GM19351 (cell line): Measurements from ENCODE around the gene METTL14.

Source experiments
- ATAC-seq: cut with Tn5 transposase; IDR thresholded peaks from one replicate; pipeline ENCODE4 v1.9.1; 2021; ENCODE audit warnings: mild to moderate bottlenecking, moderate library complexity; ENCODE audit not compliant: unreplicated experiment

Gene METTL14

DNA sequence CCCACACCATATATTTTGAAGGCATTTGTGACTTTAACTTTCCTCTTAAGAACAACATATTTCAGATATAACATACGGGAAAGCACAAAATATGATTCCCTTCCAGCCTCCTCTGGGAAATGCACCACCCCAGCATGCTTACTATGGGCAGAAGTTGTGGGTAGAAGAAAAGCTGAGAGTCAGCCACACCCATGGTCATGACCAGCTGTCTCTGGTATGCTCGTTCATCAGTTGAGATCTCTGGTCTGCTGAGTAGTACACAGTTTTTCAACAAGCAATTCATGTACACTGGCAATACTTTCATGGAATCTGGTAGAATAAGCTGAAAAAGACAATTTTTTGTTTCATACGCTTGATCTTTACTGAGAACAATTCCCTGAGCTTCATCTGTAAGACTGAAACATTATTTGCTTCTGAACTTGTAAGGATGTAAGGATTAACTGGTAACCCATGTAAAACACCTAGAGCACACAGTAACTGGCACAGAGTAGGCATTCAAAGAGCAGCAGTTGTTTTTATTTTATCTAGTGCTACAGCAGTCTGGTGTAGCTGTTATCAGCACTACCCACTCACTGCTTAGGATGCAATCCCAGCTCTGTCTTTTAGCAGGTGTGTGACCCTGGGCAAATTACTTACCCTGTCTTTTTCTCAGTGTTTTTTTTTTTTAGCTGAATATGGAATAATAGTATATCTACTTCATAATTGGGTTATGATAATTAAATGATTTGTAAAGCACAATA is 47.6 kb downstream of the METTL14 start:
- ATAC-seq = no peak

DNA sequence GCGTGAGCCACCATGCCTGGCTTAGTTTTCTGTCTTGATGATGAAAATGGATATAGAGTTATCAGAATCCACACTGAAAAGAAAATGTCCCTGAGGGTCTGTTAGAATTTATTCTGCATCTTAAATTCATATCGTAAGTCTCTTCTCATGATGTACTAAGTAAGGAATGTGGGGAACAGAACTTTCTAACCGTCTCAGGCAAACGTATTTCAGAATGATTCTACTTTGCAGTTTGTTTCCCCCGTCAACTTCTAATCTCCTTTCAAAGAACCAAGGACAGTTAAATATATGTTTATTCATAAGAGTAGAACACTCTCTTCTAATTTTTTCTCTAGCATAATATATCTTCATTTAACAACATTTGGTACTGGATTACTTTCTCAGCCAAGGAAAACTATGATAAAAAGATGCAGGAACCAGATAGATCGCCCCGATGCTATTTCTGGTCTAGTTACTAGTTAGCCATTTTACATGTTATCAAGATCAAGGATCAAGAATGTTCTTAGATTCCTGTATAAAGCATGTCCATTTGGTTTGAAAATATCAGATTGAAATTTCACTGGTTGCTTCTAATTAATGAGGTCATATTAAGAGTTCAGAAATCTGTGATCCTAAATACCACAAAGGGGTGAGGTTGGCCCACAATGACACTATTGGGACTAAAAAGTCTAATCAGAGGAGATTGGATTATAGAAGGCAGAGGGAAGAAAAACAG is 49.5 kb downstream of the METTL14 start:
- ATAC-seq = no peak

DNA sequence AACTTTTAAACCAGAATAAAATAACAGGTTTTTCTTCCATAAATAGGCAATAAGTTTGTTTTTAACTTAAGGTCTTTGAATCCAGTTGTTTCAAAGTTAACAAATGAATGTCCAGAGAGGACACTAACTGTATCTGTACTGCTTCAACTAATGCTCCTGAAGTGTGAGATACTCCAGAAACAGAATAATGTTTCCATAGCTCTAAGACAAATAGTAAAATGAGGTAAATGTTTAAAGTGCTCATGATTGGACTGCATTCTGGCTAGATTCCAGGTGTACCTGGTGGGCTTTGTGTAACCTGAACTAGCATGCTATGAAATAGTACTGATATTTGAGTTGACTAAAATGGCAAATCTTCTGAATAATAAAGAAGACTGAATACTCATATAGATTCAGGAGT is 51.7 kb downstream of the METTL14 start:
- ATAC-seq = no peak

DNA sequence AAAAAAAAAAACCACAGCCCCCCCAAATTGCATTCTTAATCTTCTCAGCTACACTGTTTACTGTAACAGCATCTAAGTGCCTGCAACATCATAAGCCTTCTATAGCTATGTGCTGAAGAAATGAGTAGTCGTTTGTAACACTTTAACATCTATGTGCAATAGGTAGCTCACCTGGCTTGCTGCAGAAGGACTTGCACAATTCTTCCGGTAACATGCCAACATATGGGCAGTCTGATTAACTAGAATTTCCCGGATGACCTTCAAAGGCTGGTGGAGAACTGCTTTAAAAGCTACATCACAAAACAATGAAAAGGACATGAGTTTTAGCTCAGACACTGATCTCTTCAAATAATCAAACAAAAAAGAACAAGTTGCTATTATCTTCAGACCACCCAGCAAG is 52.9 kb downstream of the METTL14 start:
- ATAC-seq = no peak

DNA sequence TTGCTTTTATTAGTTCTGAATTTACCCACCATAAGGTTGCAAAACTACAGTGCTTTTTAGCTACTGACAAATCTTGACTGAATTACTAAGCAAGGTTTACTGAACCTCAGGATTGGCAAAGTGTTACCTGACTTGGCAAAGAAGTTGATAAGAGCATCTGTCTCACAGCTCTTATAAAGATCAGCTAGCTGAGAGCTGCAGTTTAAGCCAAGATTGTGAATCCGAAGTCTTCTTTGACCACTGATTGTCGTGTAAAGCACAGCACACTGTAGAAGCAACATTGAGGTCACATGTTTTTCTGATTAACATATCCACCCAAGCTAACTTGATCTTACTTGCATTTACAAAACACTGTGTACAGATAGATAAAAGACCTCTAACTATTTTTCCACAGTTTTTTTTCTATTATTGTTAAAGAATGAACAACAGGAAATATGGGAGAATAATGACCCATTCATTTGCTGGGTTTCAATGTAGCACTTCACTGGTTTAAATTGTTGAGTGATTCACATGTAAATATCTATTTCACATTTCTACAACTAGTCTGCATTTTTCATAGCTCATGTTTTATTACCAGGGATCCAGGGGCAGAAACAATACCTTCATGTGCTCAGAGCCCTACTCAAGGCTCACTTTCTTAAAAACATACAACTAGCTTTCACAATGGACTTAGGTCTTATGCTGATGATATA is 54.0 kb downstream of the METTL14 start:
- ATAC-seq = no peak

DNA sequence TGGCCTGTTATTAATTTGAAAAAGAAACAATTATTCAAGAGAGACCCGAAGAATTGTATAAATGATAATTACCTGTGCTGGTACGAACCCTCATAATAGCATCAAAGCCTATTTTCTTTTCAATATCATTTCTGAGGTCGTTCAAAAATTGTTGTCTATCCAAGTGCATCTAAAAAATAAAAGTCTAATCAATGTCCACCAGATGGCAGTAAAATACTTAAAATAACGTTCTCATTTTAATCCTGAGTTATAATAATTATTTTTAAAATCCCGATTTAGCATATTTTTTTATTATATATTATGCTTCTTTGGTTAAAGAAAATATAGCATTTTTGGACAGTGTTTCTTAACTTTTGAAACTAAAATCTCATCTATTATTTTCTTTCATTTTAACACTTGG is 55.7 kb downstream of the METTL14 start:
- ATAC-seq = no peak

DNA sequence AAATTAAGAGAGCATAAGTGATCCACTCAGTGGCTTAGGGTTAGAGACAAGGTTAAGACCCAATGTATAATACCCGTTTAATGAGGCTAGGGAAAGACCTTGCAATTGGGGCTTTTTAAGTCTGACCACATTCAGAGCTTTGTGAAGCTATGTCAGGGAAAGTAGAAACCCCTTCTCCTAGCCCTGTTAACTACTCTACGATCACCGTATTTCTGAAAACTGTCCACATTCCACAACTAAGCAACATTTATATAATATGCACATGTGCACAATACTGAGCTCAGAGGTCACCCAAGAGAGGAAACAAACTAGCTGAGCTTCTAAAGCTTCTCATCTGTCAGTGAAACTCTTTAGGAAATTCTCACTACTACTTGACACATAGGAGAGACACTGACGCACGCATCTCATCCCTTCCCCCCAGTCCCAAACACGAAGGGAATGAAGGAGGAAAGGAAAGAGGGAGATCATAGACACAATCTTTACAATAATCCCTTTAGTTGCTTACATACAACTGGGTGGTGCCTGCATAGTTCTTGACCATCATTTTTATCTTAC is 56.2 kb downstream of the METTL14 start:
- ATAC-seq = no peak

DNA sequence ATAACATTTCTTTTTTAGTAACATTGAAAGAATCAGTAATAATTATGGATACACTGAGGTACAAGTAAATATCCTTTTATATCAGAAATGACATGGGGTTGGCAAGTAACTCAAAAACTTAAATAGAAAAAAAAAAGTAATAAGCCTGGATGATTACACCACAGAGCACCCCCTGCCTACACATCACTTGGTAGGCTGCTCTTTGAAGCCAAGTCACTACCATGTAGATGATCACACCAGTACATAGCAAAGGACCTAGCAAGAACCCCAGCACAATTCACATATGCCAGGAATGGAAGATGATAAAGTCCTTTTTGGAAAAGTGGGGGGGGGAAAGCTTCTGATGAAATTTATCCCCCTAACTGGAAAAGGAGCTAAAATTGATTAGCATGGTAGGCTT is 56.9 kb downstream of the METTL14 start:
- ATAC-seq = no peak

DNA sequence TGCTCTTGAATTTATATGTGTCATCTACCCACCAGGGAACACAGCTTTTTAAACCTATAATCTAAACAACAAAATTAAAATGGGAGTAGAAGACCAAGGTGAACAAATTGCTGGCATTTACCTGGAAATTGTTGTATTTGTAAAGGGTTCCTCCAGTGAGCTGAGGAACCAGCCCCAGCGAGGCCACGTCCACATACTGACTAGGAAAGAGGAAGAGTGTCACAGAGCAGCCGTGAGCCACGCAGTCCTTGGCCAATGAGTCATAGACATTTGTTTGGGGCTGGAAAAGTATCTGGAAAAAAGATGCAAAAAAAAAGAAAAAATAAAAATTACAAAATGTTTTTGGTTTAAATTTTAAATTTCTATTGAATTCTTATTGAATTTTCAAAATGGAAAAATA is 58.7 kb downstream of the METTL14 start:
- no peak for ATAC-seq

DNA sequence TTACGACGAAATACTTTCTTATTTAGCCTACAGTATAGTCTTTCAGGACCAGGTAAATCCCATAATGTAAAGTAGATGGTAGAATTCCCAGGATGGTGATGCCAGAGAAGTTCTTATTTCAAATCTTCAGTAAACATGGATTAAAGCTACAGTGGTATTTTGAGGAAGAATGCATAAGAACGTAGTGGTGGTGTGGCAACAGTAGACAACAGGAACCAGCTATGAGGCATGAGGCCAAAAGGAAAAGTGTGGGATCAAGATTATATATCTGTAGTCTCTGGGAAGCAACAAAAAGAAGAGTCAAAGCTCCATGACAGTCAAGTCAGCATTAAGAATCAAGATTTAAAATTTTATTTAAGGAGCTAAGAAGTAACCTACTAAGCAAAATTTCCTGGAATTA is 60.2 kb downstream of the METTL14 start:
- no peak for ATAC-seq

DNA sequence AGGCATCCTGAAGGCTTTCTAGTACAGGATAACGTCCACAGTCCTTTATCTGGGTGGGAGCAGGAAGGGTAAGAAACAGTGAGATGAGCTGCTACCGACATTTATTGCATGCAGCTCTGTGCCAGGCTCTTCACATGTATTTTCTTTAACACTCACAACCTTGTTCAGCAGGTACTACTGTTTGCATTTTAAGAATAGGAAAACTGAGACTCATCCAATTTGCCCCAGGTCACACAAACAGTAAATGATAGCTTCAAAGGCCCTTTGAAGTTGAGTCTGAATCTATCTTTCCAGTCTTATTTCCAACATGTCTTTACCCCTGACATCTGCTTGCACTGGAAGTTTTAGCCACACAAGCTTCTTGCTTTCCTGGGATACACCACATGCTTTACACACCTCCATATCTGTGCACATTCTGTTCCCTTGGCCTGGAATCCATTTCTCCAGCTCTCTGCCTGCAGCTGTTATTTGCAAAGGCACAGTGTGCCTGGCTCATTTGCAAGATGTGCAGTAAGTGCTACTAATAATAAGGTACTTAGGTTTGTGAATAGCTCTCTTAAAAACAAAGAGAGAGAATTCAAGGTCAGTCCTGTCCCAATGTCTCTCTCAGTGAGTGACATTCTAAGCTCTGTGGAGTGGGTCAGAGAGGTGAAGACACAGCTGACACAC is 61.2 kb downstream of the METTL14 start:
- ATAC-seq = no peak

DNA sequence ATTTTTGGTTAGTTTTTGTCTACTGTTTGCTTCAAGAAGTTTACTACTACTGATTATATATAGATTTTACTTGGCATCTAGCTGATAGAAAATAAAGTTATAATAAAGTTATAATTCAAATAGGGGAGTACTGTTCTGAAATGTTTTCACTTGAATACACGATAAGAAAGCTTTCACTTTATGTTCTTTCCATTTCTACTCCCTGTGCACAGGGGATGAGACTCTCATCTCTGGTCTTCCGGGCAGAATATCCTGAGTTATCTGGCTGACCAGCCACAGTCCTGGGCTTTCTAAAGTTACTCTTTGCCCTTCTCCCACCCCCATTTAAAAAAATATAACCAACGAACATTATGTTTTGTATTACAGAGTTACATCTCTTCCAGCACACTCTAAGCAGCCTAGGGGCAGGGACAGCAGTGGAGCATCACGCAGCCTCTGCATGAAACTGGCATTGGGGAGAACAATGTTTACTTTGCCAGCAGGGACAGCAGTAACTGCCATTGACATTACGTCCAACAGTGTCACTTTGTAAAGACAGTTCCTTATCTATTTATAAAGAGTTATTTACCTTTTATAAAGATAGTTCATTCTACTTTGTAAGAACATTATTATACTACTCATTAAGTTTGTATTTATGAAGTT is 64.3 kb downstream of the METTL14 start:
- ATAC-seq = no peak

DNA sequence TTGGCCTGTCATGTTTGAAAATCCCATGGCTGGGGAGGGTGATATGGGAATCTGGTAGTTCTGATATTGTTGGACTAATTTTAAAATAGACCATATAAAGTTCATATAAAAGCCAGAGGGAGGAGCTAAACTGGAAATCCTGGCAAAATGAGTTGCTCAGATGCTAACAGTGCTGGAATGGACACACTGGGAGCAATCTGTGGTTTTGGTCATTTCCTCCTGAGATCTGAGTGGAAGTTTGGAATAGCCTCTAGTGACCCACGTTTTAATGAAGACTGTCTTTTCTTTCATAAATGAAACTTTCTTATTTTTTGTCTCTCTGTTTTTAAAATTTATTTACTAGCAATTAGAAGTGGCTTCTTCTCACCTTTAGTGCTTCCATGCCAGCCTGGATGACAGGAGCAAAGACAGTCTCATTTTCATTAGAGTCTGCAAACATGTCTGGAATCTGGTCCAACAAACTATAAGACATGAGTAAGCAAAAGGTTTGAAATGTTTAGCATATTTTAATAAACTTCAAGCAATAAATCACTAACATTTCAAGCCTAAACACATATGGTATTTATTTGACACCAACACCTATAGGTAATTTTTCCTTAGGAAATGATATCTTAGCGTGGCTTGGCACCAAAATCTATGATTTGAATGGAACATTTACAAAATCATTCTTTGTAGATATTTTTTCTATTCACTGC is 66.6 kb downstream of the METTL14 start:
- no peak for ATAC-seq

DNA sequence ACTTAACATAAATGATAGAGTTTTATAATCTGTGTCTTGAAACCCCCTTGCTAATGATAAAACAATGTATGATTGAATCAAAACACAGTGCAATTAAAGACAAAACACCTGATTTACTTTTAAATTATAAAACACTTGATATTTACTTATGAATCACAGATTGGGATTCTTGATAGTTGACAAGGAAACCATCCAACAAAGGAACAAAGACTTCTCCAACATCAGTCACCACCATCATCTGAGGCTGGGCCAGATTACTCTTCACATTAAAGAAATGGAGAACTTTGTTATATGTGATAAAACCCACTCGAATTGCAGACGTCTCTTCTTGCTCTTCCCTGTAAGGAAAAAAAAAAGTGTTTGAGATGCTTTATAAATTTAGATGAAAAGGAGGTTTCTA is 67.4 kb downstream of the METTL14 start:
- ATAC-seq = no peak

DNA sequence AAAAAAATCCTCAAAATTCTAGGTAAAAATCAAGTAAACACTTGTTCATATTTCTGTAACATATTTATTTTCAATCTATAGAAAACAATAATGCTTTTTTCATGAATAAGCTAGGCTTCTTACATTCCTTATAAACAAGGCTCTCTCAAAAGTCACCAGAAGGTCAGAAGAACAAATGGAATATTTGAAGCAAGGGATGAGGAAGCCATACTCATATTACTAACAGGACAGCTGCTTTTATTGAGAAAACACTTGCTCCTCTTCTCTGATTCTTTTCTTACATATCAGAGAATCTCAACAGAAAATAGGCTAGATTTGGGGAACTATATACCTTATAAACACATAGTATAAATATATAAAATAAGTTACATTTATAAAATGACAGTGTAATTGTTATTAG is 67.9 kb downstream of the METTL14 start:
- ATAC-seq = no peak

DNA sequence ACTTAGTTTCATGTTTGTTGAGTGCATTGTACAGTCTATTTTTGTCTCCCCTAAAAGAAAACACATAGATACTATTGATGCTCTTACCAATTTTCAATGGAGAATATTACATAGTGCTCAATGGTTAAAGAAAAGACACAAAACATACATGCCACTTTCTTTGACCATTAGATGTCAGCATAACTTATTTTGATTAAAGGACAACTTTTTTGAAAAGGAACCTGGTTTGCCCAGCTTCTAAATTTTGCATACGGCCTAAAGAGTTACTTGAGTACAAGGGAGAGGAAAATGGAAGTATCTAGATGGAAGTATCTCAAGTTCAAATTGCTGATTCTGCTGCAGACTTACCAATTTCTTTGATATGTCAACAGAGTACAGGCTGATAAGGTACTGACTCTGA is 68.5 kb downstream of the METTL14 start:
- no peak for ATAC-seq

DNA sequence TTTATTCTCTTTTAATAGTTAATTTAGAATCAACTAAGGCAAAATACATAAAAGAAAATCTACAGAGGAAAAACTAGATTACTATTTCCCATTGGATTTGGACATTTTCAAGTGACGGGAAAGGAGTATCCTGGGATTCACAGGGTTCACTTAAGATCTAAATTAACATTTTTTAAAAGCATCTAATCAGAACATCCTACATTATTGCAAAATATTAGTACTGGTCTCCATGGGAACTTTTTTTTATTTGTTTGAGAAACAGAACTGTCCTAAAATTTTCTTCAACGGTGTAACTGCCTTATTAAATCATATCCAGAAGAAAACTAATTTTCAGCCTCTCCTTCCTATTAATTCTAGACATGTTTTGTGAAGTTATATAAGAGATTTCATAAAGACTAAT is 69.7 kb downstream of the METTL14 start:
- ATAC-seq = no peak

DNA sequence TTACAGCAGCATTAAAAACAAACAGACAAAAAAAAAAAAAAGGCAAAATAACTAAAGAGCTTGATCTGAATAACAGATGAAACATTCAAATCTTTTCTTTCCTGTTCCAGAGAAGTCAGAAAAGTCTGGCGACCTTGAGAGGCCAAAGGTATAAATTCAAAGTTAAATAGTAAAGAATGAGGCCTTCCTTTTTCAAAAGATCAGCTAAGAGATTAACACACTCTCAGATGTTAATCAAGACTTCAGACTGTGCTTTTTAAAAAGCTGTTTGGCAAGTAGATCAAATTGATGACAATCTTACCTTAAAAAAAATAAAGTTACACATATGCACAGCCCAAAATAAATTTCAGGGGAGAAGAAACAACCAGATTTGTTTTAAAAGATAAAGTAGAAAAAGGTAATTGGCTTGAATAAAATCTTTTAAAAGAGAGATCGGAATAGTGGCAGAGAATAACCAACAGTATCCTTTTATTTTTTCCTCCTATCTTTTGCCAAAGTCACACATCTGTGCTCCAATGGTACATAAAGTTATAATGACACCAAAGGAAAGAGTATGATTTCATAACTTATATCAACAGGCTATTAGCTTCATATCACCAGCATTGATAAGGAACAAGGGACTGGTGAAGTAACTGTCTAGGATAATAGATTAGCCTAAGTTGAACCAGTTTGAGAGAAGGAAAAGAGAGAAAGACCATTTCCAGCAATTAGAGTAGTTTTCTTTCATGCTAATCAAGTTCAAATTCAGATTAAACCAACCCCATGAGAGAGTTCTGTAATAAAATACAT is 70.4 kb downstream of the METTL14 start:
- ATAC-seq = no peak

DNA sequence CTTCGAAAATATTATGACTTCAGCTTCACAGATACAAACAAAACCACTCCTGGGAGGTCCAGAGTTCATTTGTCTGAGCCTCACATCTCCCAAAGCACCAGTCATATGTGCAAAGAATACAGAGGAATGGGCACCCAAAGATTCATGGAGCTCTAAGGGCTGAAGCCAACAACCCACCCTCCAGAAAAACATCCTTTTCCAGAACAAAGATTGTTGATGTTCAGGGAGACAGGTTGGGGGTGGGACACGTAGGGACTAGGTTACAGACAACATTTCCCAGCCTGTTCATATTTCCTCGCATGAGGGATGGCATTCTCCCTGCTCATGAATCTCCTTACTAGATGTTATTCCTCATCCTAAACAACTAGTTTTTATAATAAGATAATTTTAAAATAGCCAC is 71.2 kb downstream of the METTL14 start:
- ATAC-seq = no peak
